Endothelial cell of umbilical vein (primary cell): ENCODE results near the gene MRPS12.

Source experiments
- CTCF ChIP-seq, 2 donors: IDR thresholded peaks; 1 replicate in 1 of 2; 2 replicates in 1 of 2; pipeline ENCODE4 v1.5.1; 2011; ENCODE audit warnings: low read length in 2 of 2, mild to moderate bottlenecking in 2 of 2, moderate library complexity in 2 of 2, control low read depth in 1 of 2, inconsistent platforms in 1 of 2, low read depth in 1 of 2; ENCODE audit not compliant: insufficient read depth in 1 of 2; ENCODE audit errors: extremely low read depth in 1 of 2
- EZH2 ChIP-seq: IDR thresholded peaks from 2 replicates; pipeline ENCODE4 v1.6.1; 2012; ENCODE audit warnings: borderline replicate concordance, low read depth, mild to moderate bottlenecking, moderate library complexity, low read length, inconsistent platforms; ENCODE audit not compliant: severe bottlenecking
- FOS ChIP-seq: IDR thresholded peaks from 2 replicates; pipeline ENCODE4 v1.6.1; 2011; ENCODE audit warnings: mild to moderate bottlenecking, low read length, moderate library complexity, borderline replicate concordance; ENCODE audit not compliant: insufficient read depth
- GATA2 ChIP-seq: IDR thresholded peaks from 2 replicates; pipeline ENCODE4 v1.7.0; 2011; ENCODE audit warnings: low read depth, mild to moderate bottlenecking, moderate library complexity, mixed read lengths, low read length; ENCODE audit not compliant: insufficient read length, insufficient read depth
- JUN ChIP-seq: IDR thresholded peaks from 2 replicates; pipeline ENCODE4 v1.6.1; 2011; ENCODE audit warnings: borderline replicate concordance, low read depth; ENCODE audit not compliant: insufficient read length, insufficient read depth
- MAX ChIP-seq: IDR thresholded peaks from 2 replicates; pipeline ENCODE4 v1.6.1; 2011; ENCODE audit not compliant: insufficient read depth, insufficient read length
- MYC ChIP-seq: IDR thresholded peaks from one replicate; pipeline ENCODE4 v1.6.1; 2011; ENCODE audit warnings: mild to moderate bottlenecking, low read depth, low read length
- POLR2A ChIP-seq: IDR thresholded peaks from 2 replicates; pipeline ENCODE4 v1.6.1; 2012; ENCODE audit warnings: low read depth, mild to moderate bottlenecking, control low read depth, low read length
- POLR2AphosphoS5 ChIP-seq: IDR thresholded peaks from 2 replicates; pipeline ENCODE4 v1.6.1; 2012; ENCODE audit warnings: low read depth, mild to moderate bottlenecking, control low read depth, low read length, moderate library complexity; ENCODE audit not compliant: insufficient read depth

GRCh38 chr19:38894968-38895367, 35.8 kb upstream of the MRPS12 start:
- no peak for TF ChIP-seq CTCF (IDR thresholded peaks at IDR 0.05; ENCODE audit: extremely low read depth in 1 of 2, insufficient read depth in 1 of 2, low read depth in 1 of 2, low read length in 2 of 2)
- no peak for TF ChIP-seq POLR2AphosphoS5
- TF ChIP-seq MYC: no peak
- no peak for TF ChIP-seq POLR2A
- TF ChIP-seq EZH2: no peak
- no peak for TF ChIP-seq MAX
- TF ChIP-seq JUN: no peak
- no peak for TF ChIP-seq GATA2
- no peak for TF ChIP-seq FOS
